ENCODE measurements around the gene MT1E. TPM values are rescaled to one million over a fixed set of nuclear protein-coding genes. Genes with fewer than 3 reads are reported as not detected.

Gene MT1E
- total RNA-seq, 4 donors from 2014 or later = 52.4 to 106 (median 88.7) TPM

- WGBS, 2 donors = 0% methylated on average over 1 of the region's 1 CpG; no CpG with 5 or more reads in 1 of the 2 donors
- no peak overlapping the region for H3K27ac ChIP-seq
- no peaks in the 10 kb centered on the region for H3K9me3 ChIP-seq
- no peak for TF ChIP-seq CTCF (IDR thresholded peaks at IDR 0.05)
- no peak for TF ChIP-seq POLR2A (IDR thresholded peaks at IDR 0.05)
- H3K4me3 ChIP-seq = no peak overlapping the region
- H3K36me3 ChIP-seq = no peaks in the 10 kb centered on the region
- peaks cover 13 to 22% (median 15%) of the 10 kb centered on the region in 3 donors for H3K4me1 ChIP-seq
- intact Hi-C loops (cut with DNase I) = no loop called here
- peaks cover 0 to 91% (median 0%) of the 10 kb centered on the region in 4 donors for H3K27me3 ChIP-seq
- DNase-seq = no peak
Observed at GRCh38 chr16:56645838-56646237, 20.3 kb downstream of the MT1E start.

GRCh38 chr16:56647641-56648431 is 22.3 kb downstream of the MT1E start:
- no peak for DNase-seq
- H3K27ac ChIP-seq = no peak overlapping the region
- H3K9me3 ChIP-seq = no peaks in the 10 kb centered on the region
- TF ChIP-seq POLR2A (IDR thresholded peaks at IDR 0.05) = no peak
- TF ChIP-seq CTCF (IDR thresholded peaks at IDR 0.05) = no peak
- intact Hi-C loops (cut with DNase I) = no loop called here
- H3K4me1 ChIP-seq = peaks cover 13 to 21% (median 14%) of the 10 kb centered on the region in 3 donors
- 64 to 80% methylated on average over 7 to 9 of the region's 33 CpGs for WGBS, 2 donors
- peaks cover 0 to 94% (median 0%) of the 10 kb centered on the region in 4 donors for H3K27me3 ChIP-seq
- H3K4me3 ChIP-seq = no peak overlapping the region
- no peaks in the 10 kb centered on the region for H3K36me3 ChIP-seq

GRCh38 chr16:56649271-56649670 is 23.7 kb downstream of the MT1E start:
- no peak for DNase-seq
- Histone ChIP-seq H3K27me3 (peaks cover 0 to 84% (median 0%) of the 10 kb centered on the region in 4 donors), H3K4me1 (peaks cover 0 to 12% (median 0%) of the 10 kb centered on the region in 3 donors), H3K36me3 (no peaks in the 10 kb centered on the region), H3K27ac (no peak overlapping the region), H3K9me3 (no peaks in the 10 kb centered on the region), H3K4me3 (no peak overlapping the region)
- WGBS, 2 donors = 70% methylated on average over 2 of the region's 2 CpGs; no CpG with 5 or more reads in 1 of the 2 donors
- TF ChIP-seq POLR2A (IDR thresholded peaks at IDR 0.05) = no peak
- intact Hi-C loops (cut with DNase I) = no loop called here

GRCh38 chr16:56649820-56650219 is 24.2 kb downstream of the MT1E start:
- peaks cover 0 to 12% (median 0%) of the 10 kb centered on the region in 3 donors for H3K4me1 ChIP-seq
- H3K27ac ChIP-seq = no peak overlapping the region
- no peak for TF ChIP-seq CTCF (IDR thresholded peaks at IDR 0.05)
- TF ChIP-seq POLR2A (IDR thresholded peaks at IDR 0.05) = no peak
- intact Hi-C loops (cut with DNase I) = no loop called here
- H3K9me3 ChIP-seq = no peaks in the 10 kb centered on the region
- peaks cover 0 to 79% (median 0%) of the 10 kb centered on the region in 4 donors for H3K27me3 ChIP-seq
- no peaks in the 10 kb centered on the region for H3K36me3 ChIP-seq
- H3K4me3 ChIP-seq = no peak overlapping the region
- WGBS, 2 donors = 41 to 44% methylated on average over 3 of the region's 3 CpGs
- no peak for DNase-seq

GRCh38 chr16:56651586-56651985 is 26.0 kb downstream of the MT1E start, which contains the start of gene MT1B:
Gene MT1B, plus strand, starts transcription at chr16:56651886. Its CDS starts 68 bp downstream, at chr16:56651954.
- no peak within 1 kb of the TSS for H3K27ac ChIP-seq
- intact Hi-C loops (cut with DNase I) = no loop called here
- no peaks in the 10 kb centered on the region for H3K36me3 ChIP-seq
- WGBS, 2 donors = 82 to 90% methylated on average over 4 to 7 of the region's 7 CpGs
- H3K9me3 ChIP-seq = no peaks in the 10 kb centered on the region
- peaks cover 0 to 67% (median 0%) of the 10 kb centered on the region in 4 donors for H3K27me3 ChIP-seq
- no peak for DNase-seq
- TF ChIP-seq CTCF (IDR thresholded peaks at IDR 0.05) (no peak), POLR2A (IDR thresholded peaks at IDR 0.05) (no peak)
- H3K4me1 ChIP-seq = peaks cover 0 to 12% (median 0%) of the 10 kb centered on the region in 3 donors
- no peak within 1 kb of the TSS for H3K4me3 ChIP-seq
